ENCODE measurements around the gene IGFBP5. TPM values are rescaled to one million over a fixed set of nuclear protein-coding genes. Genes with fewer than 3 reads are reported as not detected.

Gene IGFBP5
- total RNA-seq, 2 donors from 2014 or later, result 44.6 to 68.2 TPM

DNA sequence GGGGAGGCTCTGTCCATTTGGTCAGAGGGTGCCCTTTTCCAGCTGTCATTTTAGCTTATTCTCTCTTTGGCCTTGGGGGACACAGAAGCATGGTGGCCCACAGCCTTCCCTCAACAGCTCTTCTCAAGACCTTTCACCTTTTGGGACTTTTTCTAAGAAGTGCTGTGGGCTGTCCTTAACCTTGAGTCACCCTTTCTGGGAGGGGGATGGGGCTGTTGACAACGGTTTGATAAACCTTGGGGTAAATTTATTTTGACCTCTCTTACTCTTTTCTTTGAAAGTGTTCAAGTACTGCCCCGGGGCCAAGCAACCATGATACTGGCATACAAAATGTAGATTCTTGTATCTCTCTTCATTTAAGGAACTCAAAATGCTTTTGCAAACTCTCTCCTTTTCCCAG lies 13.7 kb downstream of the IGFBP5 start:
- intact Hi-C loops (cut with DNase I), result loop anchor here (2.0 to 5.0 kb wide), 3 partner anchors 461 to 1033 kb away; no protein-coding TSS in a partner anchor
- H3K4me3 ChIP-seq, result no peak overlapping the region
- H3K36me3 ChIP-seq, result no peaks in the 10 kb centered on the region
- H3K27me3 ChIP-seq, result no peaks in the 10 kb centered on the region
- no peaks in the 10 kb centered on the region for H3K9me3 ChIP-seq
- no peak for DNase-seq
- H3K4me1 ChIP-seq, result no peaks in the 10 kb centered on the region
- H3K9ac ChIP-seq (ENCODE audit: low read depth in 2 of 2, low read length in 2 of 2), result no peak overlapping the region
- no peak for TF ChIP-seq CTCF (IDR thresholded peaks at IDR 0.05)
- H3K27ac ChIP-seq, result peak overlapping the region; percentile 12

DNA sequence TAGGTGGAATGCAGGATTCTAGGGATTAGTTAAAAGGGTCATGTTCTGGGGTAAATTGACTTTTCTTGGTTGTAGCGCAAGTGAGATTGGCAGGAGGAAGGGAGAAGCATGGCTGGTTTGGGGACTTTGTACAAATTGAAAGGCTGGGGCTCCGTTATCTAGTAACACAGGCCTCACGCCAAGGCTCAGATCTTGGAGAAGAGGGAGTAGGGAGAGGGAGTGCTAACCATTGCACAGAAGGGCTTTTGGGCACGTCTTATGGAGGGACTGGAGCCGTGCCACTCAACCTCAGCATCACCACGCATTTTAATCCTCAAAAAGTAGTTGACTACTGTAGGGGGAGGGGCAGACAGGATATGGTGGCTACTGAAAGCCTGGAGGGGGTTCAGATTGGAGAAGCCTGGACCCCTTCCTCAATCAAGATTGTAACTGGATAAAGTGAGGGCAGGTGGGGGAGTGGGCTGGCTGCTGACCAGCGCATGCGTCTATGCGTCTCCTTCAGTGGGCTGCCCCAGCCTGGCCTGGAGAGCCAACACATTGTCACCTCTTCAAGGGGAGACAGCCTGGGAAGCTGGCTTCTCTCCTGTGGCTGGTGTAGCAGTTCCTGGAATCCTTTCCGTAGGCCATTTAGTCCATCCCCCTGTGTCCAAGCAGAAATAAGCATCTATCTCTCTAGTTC lies 14.3 kb downstream of the IGFBP5 start:
- no peaks in the 10 kb centered on the region for H3K27me3 ChIP-seq
- intact Hi-C loops (cut with DNase I), result loop anchor here (5.0 kb wide), 2 partner anchors 461 to 831 kb away; no protein-coding TSS in a partner anchor
- no peak for DNase-seq
- H3K27ac ChIP-seq, result no peak overlapping the region
- no peak overlapping the region for H3K4me3 ChIP-seq
- H3K9ac ChIP-seq (ENCODE audit: low read depth in 2 of 2, low read length in 2 of 2), result no peak overlapping the region
- H3K4me1 ChIP-seq, result no peaks in the 10 kb centered on the region
- no peaks in the 10 kb centered on the region for H3K36me3 ChIP-seq
- no peaks in the 10 kb centered on the region for H3K9me3 ChIP-seq
- no peak for TF ChIP-seq CTCF (IDR thresholded peaks at IDR 0.05)

GRCh38 chr2:216679658-216680024 lies 15.7 kb downstream of the IGFBP5 start:
- no peaks in the 10 kb centered on the region for H3K36me3 ChIP-seq
- intact Hi-C loops (cut with DNase I), result loop anchor here (5.0 kb wide), 2 partner anchors 463 to 833 kb away; no protein-coding TSS in a partner anchor
- H3K27me3 ChIP-seq, result no peaks in the 10 kb centered on the region
- H3K27ac ChIP-seq, result no peak overlapping the region
- no peaks in the 10 kb centered on the region for H3K4me1 ChIP-seq
- DNase-seq, result no peak
- H3K9me3 ChIP-seq, result no peaks in the 10 kb centered on the region
- H3K9ac ChIP-seq (ENCODE audit: low read depth in 2 of 2, low read length in 2 of 2), result no peak overlapping the region
- no peak overlapping the region for H3K4me3 ChIP-seq
- no peak for TF ChIP-seq CTCF (IDR thresholded peaks at IDR 0.05)

- intact Hi-C loops (cut with DNase I), result no loop called here
- H3K4me1 ChIP-seq, result no peaks in the 10 kb centered on the region
- no peaks in the 10 kb centered on the region for H3K27me3 ChIP-seq
- H3K36me3 ChIP-seq, result no peaks in the 10 kb centered on the region
- H3K9me3 ChIP-seq, result no peaks in the 10 kb centered on the region
- no peak for DNase-seq
- H3K27ac ChIP-seq, result no peak overlapping the region
- H3K4me3 ChIP-seq, result no peak overlapping the region
- no peak overlapping the region for H3K9ac ChIP-seq (ENCODE audit: low read depth in 2 of 2, low read length in 2 of 2)
- TF ChIP-seq CTCF (IDR thresholded peaks at IDR 0.05), result no peak
These were observed 16.3 kb downstream of the IGFBP5 start for GRCh38 chr2:216678813-216679657.

- Histone ChIP-seq H3K4me1 (no peaks in the 10 kb centered on the region), H3K4me3 (no peak overlapping the region), H3K36me3 (no peaks in the 10 kb centered on the region), H3K27me3 (no peaks in the 10 kb centered on the region), H3K27ac (no peak overlapping the region), H3K9ac (ENCODE audit: low read depth in 2 of 2, low read length in 2 of 2) (no peak overlapping the region), H3K9me3 (no peaks in the 10 kb centered on the region)
- no peak for TF ChIP-seq CTCF (IDR thresholded peaks at IDR 0.05)
- intact Hi-C loops (cut with DNase I), result no loop called here
- no peak for DNase-seq
These were observed 17.3 kb downstream of the IGFBP5 start for GRCh38 chr2:216678098-216678465.
